Stimulated activated CD4-positive, alpha-beta T cell treated with anti-CD3 and anti-CD28 coated beads, Interleukin-4, amount 100 ng/mL, for 1 hour (primary cell): ENCODE results near the gene ZNF420.
A peak's percentile ranks its signal among the peaks of the same experiment; 100 is the strongest.

Experiments
- DNase-seq: peaks from one replicate; pipeline ENCODE4 v3.0.0-alpha.2; 2020

ZNF420 gene

GRCh38 chr19:37160153-37160552 lies 81.9 kb downstream of the ZNF420 start:
- DNase-seq: no peak

- DNase-seq: no peak
These were observed 87.4 kb downstream of the ZNF420 start for GRCh38 chr19:37165635-37166034.

GRCh38 chr19:37172368-37173366 lies 94.4 kb downstream of the ZNF420 start, which contains the start of gene ZNF585A:
TSS of gene ZNF585A (minus strand) at chr19:37172695. CDS start at chr19:37169910, 2,785 bp downstream.
- DNase-seq: peak; percentile 84
